GM21423 (cell line): ENCODE data around the gene AK4.
A peak's percentile ranks its signal among the peaks of the same experiment; 100 is the strongest.

Experiments
- ATAC-seq: cut with Tn5 transposase; IDR thresholded peaks from one replicate; pipeline ENCODE4 v1.9.1; 2021; ENCODE audit warnings: mild to moderate bottlenecking, moderate library complexity; ENCODE audit not compliant: unreplicated experiment

Gene AK4

GRCh38 chr1:65243491-65243890 lies 95.5 kb downstream of the AK4 start:
- ATAC-seq = no peak

DNA sequence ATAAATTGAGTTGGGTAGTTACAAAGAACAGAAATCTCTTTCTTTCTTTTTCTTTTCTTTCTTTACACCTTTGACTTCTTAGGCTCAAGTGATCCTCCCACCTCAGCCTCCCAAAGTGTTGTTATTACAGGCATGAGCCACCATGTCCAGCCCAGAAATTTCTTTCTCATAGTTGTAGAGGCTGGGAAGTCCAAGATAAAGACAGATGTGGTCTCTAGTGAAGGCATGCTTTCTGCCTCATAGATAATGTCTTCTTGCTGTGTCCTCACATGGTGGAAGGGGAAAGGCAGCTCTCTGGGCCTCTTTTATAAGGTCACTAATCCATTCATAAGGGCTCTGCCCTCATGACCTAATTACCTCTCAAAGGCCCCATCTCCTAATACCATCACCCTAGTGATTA lies 97.3 kb downstream of the AK4 start:
- no peak for ATAC-seq

GRCh38 chr1:65247419-65248359 lies 99.7 kb downstream of the AK4 start:
- no peak for ATAC-seq

GRCh38 chr1:65250826-65251225 lies 102.8 kb downstream of the AK4 start:
- ATAC-seq = no peak

GRCh38 chr1:65253800-65254319 lies 105.9 kb downstream of the AK4 start:
- ATAC-seq = peak; percentile 33

- ATAC-seq = peak; percentile 97
These were observed 106.5 kb downstream of the AK4 start for GRCh38 chr1:65254320-65255034.

GRCh38 chr1:65255035-65255655 lies 107.1 kb downstream of the AK4 start:
- ATAC-seq = no peak

GRCh38 chr1:65255656-65256050 lies 107.7 kb downstream of the AK4 start:
- ATAC-seq = no peak

GRCh38 chr1:65256860-65257708 lies 109.1 kb downstream of the AK4 start:
- ATAC-seq = no peak

DNA sequence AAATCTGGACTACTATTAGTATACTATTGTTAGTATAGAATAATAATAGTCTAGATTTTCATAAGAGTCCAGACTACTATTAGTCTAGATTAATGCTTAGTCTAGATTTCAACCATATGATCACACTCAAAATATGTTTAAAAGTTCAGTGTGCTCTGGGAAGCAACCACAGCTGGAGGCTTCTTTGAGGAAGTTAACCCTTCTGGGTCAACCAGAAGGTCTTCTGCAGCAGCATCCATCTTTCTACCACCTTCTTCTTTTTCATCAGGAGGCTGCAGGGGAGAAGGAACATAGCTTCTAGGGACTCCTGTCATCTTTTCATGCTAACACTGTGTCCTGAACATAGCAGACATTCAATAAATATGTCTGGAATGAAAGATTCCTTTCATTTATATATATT lies 110.1 kb downstream of the AK4 start:
- no peak for ATAC-seq

DNA sequence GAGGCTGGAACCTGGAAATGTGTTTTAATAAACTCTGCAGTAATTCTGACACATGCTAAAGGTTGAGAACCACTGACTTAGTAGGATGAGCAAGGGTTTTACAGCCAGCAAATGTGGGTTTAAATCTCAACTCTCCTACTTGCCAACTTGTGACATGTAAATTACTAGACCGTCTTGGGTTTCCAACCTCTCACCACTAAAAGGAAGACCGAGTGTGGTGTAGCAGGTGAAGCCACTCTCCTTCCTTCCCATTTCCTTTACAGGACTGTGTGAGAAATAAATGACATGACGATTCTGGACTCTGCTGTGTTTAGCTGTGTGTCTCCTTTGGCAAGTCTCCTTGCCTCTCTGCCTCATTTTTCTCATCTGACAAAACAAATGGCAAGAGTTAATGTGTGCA lies 111.8 kb downstream of the AK4 start:
- peak; percentile 35 for ATAC-seq

DNA sequence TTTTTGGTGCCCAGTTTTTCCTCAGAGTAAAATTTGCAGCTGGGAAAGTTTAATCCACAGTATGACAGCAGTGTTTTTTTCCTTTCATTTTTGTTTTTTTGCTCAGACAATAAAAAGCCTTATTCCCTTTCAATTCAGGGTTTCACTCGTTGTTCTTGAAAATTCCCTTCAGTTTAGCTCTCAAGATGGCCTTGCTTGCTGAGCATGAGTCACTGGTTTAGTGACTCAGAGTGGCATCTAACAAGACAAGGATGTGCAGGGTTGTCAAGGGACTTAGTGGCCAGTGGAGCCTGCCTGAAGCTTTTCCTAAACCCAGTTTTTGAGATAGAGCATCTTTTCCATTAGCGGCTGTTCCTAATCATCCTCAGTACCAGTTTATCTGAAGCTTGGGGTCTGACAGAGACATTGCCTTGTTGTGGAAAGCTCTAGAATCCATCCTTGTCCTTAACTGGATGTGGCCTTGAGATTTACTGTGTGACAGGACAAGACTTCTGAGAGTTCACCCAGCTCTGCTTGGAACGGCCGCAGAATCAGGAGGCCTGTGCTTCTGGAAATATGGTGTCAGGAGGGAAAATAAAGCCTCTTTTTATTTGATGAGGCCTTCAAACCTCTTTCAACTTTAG lies 113.0 kb downstream of the AK4 start:
- ATAC-seq = peak; percentile 56

DNA sequence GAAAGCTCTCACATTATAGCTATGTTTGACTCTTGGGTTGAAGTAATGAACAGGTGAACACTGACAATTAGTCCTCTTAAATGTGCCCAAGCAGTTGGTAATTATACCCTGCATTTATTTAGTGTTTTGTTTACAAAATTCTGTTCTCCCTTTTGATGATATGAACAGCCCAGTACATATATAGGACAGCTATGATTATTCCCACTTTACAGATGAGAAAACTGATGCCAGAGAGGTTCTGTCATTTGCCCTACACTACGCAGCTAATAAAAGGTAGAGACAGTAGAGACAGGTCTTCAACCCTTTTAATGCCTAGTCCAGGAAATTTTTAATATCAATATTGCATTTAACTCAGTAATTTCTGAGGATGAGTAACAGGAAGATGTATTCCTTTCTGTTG lies 115.3 kb downstream of the AK4 start:
- ATAC-seq = no peak

DNA sequence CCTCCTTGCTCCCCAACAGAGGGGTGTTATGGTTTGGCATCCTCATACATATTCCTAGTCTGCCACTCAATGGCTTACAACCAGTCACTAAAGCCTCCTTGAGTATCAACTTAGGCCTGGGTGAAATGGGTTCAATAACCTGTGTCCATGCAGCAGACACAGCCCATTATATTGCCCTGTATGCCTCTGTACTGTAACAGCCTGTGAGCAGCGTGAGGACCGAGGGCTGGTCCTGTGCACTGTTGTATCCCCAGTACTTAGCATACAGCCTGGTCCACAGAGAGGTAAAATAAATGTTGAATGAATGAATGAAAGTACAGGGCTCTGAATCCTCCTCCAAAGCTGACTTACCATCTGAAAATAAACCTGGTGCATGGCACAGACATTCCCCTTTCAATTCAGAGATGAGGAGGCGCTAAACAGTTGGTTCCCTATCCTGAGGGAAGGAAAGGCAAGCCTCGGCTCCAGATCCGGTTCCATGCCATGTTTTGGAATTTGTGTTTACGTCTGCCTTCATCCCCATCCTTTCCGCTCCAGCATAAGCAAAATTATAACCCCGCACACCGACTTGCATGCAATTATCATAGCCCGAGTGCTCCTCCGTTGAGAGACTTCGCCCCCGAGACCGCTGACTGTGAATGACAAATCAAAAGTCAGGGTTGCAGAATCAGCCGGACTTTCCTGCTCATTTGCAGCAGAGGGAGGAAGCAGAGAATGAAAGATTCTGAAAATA lies 116.4 kb downstream of the AK4 start:
- ATAC-seq = no peak

GRCh38 chr1:65265296-65265650 lies 117.3 kb downstream of the AK4 start:
- no peak for ATAC-seq

GRCh38 chr1:65265651-65266351 lies 117.8 kb downstream of the AK4 start:
- peak; percentile 41 for ATAC-seq

GRCh38 chr1:65266476-65266875 lies 118.5 kb downstream of the AK4 start:
- ATAC-seq = no peak

GRCh38 chr1:65267271-65267670 lies 119.3 kb downstream of the AK4 start:
- no peak for ATAC-seq

- no peak for ATAC-seq
These were observed 119.7 kb downstream of the AK4 start for GRCh38 chr1:65267683-65268082.
